ENCODE results near the gene CAPN6.

Gene CAPN6

GRCh38 chrX:111270339-111270738 is at the start of gene CAPN6:
Gene CAPN6 (minus strand): TSS chrX:111270483. CDS start chrX:111263936, 6,547 bp downstream.
- no peak for DNase-seq (ENCODE audit: extremely low read depth in 1 of 2, low read depth in 1 of 2)

- no peak for DNase-seq (ENCODE audit: extremely low read depth in 1 of 2, low read depth in 1 of 2)
Observed at GRCh38 chrX:111319451-111319850, 49.2 kb upstream of the CAPN6 start.

GRCh38 chrX:111318901-111319300 is 48.6 kb upstream of the CAPN6 start:
- DNase-seq (ENCODE audit: extremely low read depth in 1 of 2, low read depth in 1 of 2), result no peak

- DNase-seq (ENCODE audit: extremely low read depth in 1 of 2, low read depth in 1 of 2), result no peak
Observed at GRCh38 chrX:111309083-111309482, 38.8 kb upstream of the CAPN6 start.

- DNase-seq (ENCODE audit: extremely low read depth in 1 of 2, low read depth in 1 of 2), result no peak
Observed at GRCh38 chrX:111308039-111308438, 37.8 kb upstream of the CAPN6 start.

DNA sequence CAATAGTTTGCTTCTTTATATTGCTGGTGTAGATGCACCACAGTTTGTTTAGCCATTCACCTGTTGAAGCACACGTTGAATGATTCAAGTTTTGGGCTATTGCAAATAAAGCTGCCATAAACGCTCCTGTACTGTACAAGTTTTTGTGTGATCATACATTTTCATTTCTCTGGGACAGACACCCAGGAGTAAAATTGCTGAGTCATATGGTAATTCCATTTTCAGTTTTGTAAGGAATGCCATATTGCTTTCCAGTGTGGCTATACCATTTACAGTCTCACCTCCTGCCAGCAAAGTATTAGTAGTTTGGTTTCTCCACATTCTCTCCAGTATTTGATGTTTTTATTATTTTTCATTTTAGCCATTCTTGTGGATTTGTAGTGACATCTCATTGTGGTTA is 32.0 kb upstream of the CAPN6 start:
- DNase-seq (ENCODE audit: extremely low read depth in 1 of 2, low read depth in 1 of 2), result no peak

- no peak for DNase-seq (ENCODE audit: extremely low read depth in 1 of 2, low read depth in 1 of 2)
Observed at GRCh38 chrX:111288841-111289240, 18.6 kb upstream of the CAPN6 start.

DNA sequence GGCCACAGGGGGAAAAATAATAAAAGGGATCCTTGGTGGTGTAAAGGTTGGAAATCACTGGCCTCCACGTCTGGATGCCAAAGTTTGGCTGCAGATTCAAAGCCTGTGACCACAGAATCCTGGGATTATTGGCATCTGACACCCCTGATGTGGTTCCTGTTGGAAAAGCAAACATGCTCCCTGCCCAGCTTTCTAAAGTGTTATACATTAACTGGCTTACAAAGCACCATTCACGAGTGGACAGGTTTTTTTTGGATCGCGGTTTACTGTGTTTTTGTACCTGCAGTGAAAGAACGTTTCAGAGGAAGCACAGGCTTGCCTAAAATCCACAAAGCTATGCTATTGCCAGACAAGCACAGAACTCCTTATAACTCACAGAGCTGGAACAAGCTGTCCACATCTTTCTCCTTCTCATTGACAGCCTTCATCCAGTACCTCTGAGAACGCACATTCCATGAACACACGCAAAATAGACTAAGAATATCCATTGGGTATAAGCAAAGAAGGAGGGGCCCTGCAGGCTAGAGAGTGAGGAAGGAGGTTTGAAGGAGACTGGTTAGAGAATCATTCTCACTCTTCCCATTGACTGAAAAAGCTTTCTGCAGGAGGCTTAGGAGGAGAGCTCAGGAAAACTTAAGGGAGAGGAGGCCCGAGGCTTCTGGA is 14.5 kb upstream of the CAPN6 start:
- DNase-seq (ENCODE audit: extremely low read depth in 1 of 2, low read depth in 1 of 2), result no peak

DNA sequence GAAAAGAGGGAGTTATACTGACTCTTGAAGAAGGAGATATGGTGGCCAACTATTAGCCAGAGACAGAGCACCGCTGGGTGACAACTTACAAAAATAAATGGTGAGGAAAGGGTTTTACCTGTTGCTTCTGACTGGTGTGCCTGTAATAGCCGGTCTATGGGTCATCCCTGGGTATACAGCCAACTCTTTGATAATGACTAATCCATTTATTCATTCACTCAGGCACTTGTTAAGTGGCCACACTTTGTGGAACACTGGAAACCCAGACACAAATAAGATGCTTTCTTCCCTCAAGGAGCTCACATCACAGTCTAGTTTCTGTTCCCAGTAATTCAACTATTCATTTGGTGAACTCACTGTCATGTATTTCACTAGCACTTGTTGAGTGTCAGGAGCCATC is 13.2 kb upstream of the CAPN6 start:
- no peak for DNase-seq (ENCODE audit: extremely low read depth in 1 of 2, low read depth in 1 of 2)

DNA sequence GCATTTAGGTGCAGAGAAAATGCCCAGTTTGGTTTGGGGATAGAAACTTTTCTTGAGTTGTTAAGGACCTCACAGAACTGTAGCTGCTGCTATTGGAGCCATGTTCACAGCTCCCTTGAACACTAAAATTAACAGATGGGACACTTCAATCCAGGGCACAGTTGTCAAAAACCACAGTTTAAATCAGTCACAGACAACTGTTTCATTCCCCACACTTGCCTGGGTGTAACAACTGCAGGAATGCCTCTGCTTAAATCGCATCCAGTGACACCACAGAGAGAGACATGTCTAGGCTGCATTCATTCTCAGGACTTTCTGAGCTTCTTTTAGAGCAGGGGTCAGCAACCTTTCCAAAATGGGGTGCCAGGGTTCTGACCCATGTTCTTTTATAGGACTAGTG is 12.7 kb upstream of the CAPN6 start:
- DNase-seq (ENCODE audit: extremely low read depth in 1 of 2, low read depth in 1 of 2), result no peak

DNA sequence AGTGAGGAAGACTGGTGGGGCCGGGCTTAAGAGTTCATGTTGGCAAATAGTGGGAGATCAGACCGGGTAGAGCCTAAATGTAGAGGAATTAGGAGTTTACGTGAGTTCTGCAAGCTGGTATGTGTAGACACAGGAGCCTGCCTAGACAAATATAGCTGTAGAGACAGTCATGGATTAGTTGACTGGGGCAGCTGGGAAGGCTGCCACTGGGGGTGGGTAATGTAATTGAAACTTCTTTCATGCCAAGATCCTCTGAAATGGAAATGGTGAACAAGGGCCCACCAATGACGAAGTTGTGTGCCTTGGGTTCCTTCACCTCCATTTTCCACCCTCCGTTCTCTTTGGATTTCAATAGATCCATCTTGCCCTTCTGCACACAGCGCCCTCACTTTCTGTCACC is 11.9 kb upstream of the CAPN6 start:
- DNase-seq (ENCODE audit: extremely low read depth in 1 of 2, low read depth in 1 of 2), result no peak

DNA sequence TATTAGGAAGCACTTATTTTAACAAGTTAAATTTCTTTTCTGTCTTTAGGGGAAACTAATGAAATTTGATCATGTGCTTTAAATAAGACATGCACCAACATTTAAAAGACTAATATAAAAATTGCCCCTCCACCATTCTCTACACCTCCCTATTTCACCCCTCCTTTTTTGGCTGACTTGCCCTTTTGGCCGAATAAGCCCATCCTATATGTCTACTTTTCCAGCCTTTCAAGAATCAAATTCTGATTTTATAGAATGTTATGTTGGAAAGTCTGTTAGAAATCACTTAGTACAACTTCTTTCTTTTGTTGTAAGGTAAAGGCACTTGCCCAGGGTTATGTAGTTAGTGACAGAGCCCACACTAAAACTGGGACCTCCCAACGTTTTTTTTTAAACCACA is 1.8 kb downstream of the CAPN6 start:
- no peak for DNase-seq (ENCODE audit: extremely low read depth in 1 of 2, low read depth in 1 of 2)

- DNase-seq (ENCODE audit: extremely low read depth in 1 of 2, low read depth in 1 of 2), result no peak
Observed at GRCh38 chrX:111265486-111265885, 4.8 kb downstream of the CAPN6 start.

GRCh38 chrX:111264385-111264784 is 5.9 kb downstream of the CAPN6 start:
- DNase-seq (ENCODE audit: extremely low read depth in 1 of 2, low read depth in 1 of 2), result no peak

GRCh38 chrX:111262086-111262485 is 8.2 kb downstream of the CAPN6 start:
- DNase-seq (ENCODE audit: extremely low read depth in 1 of 2, low read depth in 1 of 2), result no peak

GRCh38 chrX:111260451-111260850 is 9.8 kb downstream of the CAPN6 start:
- no peak for DNase-seq (ENCODE audit: extremely low read depth in 1 of 2, low read depth in 1 of 2)

- DNase-seq (ENCODE audit: extremely low read depth in 1 of 2, low read depth in 1 of 2), result no peak
Observed at GRCh38 chrX:111259559-111259958, 10.7 kb downstream of the CAPN6 start.

DNA sequence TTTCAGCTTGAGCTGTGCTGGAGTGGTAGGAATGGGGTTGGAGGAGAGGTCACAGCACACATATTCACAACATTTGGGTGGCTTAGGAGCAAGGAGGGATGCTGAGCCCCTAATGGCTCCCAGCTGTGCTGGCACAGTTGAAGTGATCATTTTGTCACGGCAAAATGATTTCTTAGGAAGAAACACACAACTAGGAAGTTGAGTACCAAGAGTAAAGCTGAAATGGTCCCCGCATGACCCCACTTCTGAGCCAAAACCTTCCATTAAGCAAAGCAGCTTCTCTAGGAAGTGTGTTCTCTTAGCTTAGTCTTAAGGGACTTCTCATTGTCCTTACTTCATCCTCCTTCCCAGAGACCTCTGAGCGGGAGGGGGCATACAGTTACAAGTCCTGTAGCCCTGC is 12.6 kb downstream of the CAPN6 start:
- DNase-seq (ENCODE audit: extremely low read depth in 1 of 2, low read depth in 1 of 2), result no peak

- DNase-seq (ENCODE audit: extremely low read depth in 1 of 2, low read depth in 1 of 2), result no peak
Observed at GRCh38 chrX:111254896-111255693, 15.2 kb downstream of the CAPN6 start.

GRCh38 chrX:111244235-111244750 is 26.0 kb downstream of the CAPN6 start:
- no peak for DNase-seq (ENCODE audit: extremely low read depth in 1 of 2, low read depth in 1 of 2)

DNA sequence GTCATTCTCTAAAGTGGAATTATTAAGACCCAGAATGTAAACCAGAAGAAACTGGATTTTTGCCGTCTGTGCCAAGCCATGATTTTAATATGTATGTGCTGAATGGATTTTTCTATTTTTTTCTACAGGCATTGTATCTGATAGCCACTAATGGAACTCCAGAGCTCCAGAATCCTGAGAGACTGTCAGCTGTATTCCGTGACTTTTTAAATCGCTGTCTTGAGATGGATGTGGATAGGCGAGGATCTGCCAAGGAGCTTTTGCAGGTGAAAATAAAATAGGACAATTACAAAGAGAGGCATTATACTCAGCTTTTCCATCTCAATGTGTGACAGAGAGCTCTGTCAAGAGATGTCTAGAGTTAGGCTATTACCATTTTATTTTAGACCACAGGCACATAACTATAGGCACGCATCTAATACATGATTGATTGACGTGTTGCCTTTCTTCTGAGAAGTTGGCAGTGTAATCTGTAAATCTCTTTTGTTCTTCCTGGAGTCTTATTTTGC is 53.9 kb downstream of the CAPN6 start:
- no peak for DNase-seq (ENCODE audit: extremely low read depth in 1 of 2, low read depth in 1 of 2)

DNA sequence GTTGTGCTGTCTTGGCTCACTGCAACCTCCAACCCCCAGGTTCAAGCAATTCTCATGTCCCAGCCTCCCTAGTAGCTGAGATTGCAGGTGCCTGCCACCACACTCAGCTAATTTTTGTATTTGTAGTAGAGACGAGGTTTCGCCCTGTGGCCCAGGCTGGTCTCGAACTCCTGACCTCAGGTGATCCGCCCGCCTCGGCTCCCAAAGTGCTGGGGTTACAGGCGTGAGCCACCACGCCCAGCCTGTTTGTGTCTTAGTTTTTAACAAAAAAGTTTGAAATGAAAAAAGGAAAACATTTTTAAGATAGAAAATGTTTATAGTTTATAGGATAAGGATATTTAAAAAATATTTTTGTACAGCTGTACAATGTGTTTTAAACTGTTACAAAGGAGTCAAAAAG is 62.4 kb downstream of the CAPN6 start:
- DNase-seq (ENCODE audit: extremely low read depth in 1 of 2, low read depth in 1 of 2), result no peak

Data from stimulated activated CD8-positive, alpha-beta memory T cell treated with anti-CD3 and anti-CD28 coated beads, Interleukin-7, amount 100 ng/mL, for 48 hours (primary cell).